A673 (cell line): ENCODE data around the gene GRAMD1A. TPM values are rescaled to one million over a fixed set of nuclear protein-coding genes. Genes with fewer than 3 reads are reported as not detected.

Source experiments
- BruUV-seq: library from RNA; stranded (reverse); fragments of 400-500 nt; replicated peaks from 2 replicates; lab custom pipeline; 2021; lab: Mats Ljungman, UMichigan
- CTCF ChIA-PET: fragments of 300-600 bp; sonication (Branson Sonifier 250); formaldehyde crosslinking; loops from one replicate; lab custom pipeline; 2022; ENCODE audit warnings: antibody characterized with exemption; lab: Charles Lee
- POLR2A ChIA-PET: fragments of 300-600 bp; sonication (Branson Sonifier 250); formaldehyde crosslinking; loops from one replicate; lab custom pipeline; 2022; ENCODE audit warnings: antibody characterized with exemption; ENCODE audit not compliant: low non-redundant PET; lab: Charles Lee
- DNase-seq: peaks from one replicate; pipeline ENCODE4 v3.0.0-alpha.2; 2015; ENCODE audit warnings: low spot score
- H3K27ac ChIP-seq: fragments of 200-600 bp; sonication (generic); 2 replicates; pipeline ENCODE4 v1.5.1; 2016; ENCODE audit warnings: mixed run types, low read depth, mild to moderate bottlenecking, mixed read lengths, antibody characterized with exemption, low read length; ENCODE audit not compliant: poor library complexity, severe bottlenecking
- H3K27me3 ChIP-seq: fragments of 200-600 bp; sonication (generic); replicated peaks from 2 replicates; pipeline ENCODE4 v1.6.1; 2017; ENCODE audit warnings: mixed run types, low read depth, mild to moderate bottlenecking, mixed read lengths, antibody characterized with exemption, low read length; ENCODE audit not compliant: insufficient read depth, poor library complexity
- H3K36me3 ChIP-seq: fragments of 200-600 bp; sonication (generic); 2 replicates; pipeline ENCODE4 v1.6.1; 2016; ENCODE audit warnings: mixed run types, mild to moderate bottlenecking, mixed read lengths, antibody characterized with exemption, low read length; ENCODE audit not compliant: insufficient read depth, poor library complexity, severe bottlenecking
- H3K4me1 ChIP-seq: fragments of 200-600 bp; sonication (generic); 2 replicates; pipeline ENCODE4 v1.6.1; 2017; ENCODE audit warnings: mixed run types, mild to moderate bottlenecking, mixed read lengths, antibody characterized with exemption, low read length; ENCODE audit not compliant: insufficient read depth, poor library complexity, severe bottlenecking
- H3K4me3 ChIP-seq: fragments of 200-600 bp; sonication (generic); 2 replicates; pipeline ENCODE4 v1.5.1; 2016; ENCODE audit warnings: low read depth, mixed run types, mild to moderate bottlenecking, mixed read lengths, low read length; ENCODE audit not compliant: poor library complexity, severe bottlenecking
- H3K9me3 ChIP-seq: fragments of 200-600 bp; sonication (generic); 2 replicates; pipeline ENCODE4 v1.6.1; 2016; ENCODE audit warnings: mixed run types, low read depth, mild to moderate bottlenecking, mixed read lengths, antibody characterized with exemption, low read length; ENCODE audit not compliant: poor library complexity, severe bottlenecking
- EZH2 ChIP-seq: fragments of 200-600 bp; sonication (generic); IDR thresholded peaks from 2 replicates; pipeline ENCODE4 v1.6.1; 2017; ENCODE audit warnings: borderline replicate concordance, low read depth, mild to moderate bottlenecking, mixed read lengths, antibody characterized with exemption, low read length; ENCODE audit not compliant: poor library complexity, severe bottlenecking
- intact Hi-C: fragments of 100-400 bp; cut with micrococcal nuclease; formaldehyde crosslinking; loops from one replicate; pipeline ENCODE4 v1.10.0; 2022; ENCODE audit not compliant: unreplicated experiment
- total RNA-seq: library from RNA; stranded (reverse); gene quantifications from 2 replicates; pipeline ENCODE4 v1.2.3, GENCODE V29; 2021
- TF ChIP-seq, protein P1 (sequence below): fragments of 300-800, 200-600 bp; sonication (generic); conservative IDR thresholded peaks from 2 replicates; pipeline ENCODE4 v1.5.1; 2017; ENCODE audit warnings: low read depth, mild to moderate bottlenecking, antibody characterized with exemption, low read length, moderate library complexity, mixed read lengths

Gene GRAMD1A
- total RNA-seq, 1 experiment from 2014 or later: 87.3 TPM

DNA sequence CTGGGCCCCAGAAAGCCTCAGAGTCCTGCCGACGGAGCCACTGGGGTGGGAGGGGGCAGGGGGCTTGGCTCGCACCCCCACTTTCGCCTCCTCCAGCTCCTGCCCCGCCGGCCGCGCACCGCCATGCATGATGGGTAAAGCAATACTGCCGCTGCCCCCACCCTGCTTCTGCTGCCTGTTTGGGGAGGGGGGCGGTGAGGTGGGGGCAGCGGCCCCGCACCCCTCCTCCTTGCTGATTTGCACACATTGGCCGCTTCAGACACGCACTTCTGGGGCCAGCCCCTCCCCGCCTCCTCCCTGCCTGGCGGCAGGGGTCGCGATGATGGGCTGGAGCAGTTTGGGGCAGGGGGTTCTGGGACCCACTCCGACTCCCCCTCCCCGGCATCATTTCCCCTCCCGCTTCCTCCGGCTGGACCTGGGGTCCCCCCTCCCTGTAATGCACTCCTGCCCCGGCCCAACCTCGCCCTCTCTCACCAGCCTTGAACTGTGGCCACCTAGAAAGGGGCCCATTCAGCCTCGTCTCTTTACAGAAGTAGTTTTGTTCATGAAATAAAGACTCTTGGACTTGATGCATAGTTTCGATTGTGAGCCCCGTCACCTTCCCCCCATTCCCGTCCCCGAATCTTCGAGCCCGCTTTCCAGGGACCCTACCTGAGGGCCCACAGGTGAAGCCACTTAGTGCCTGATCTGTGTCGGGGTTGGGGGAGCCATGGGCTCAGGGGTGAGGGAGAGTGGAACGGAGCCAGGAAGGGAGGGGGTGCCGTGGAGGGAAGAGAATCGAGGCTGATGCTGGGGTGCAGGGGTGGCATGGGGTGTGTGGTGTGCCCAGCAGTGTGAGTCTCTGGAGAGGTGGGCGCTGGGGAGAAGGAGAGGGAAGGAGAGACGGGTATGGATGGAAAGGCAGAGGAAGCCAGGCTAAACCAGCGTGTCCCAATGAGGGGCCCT is 40.0 kb downstream of the GRAMD1A start:
- POLR2A ChIA-PET: no interaction called here
- intact Hi-C loops: no loop called here

GRCh38 chr19:35040826-35041547 is 40.9 kb downstream of the GRAMD1A start:
- ChIA-PET CTCF (no interaction called here), POLR2A (no interaction called here)
- no peaks in the 10 kb centered on the region for H3K27me3 ChIP-seq
- H3K4me3 ChIP-seq: no peak overlapping the region
- no peak for DNase-seq
- H3K27ac ChIP-seq: no peak overlapping the region
- no peaks in the 10 kb centered on the region for H3K9me3 ChIP-seq
- no TSS peak for BruUV-seq
- TF ChIP-seq, protein P1, sequence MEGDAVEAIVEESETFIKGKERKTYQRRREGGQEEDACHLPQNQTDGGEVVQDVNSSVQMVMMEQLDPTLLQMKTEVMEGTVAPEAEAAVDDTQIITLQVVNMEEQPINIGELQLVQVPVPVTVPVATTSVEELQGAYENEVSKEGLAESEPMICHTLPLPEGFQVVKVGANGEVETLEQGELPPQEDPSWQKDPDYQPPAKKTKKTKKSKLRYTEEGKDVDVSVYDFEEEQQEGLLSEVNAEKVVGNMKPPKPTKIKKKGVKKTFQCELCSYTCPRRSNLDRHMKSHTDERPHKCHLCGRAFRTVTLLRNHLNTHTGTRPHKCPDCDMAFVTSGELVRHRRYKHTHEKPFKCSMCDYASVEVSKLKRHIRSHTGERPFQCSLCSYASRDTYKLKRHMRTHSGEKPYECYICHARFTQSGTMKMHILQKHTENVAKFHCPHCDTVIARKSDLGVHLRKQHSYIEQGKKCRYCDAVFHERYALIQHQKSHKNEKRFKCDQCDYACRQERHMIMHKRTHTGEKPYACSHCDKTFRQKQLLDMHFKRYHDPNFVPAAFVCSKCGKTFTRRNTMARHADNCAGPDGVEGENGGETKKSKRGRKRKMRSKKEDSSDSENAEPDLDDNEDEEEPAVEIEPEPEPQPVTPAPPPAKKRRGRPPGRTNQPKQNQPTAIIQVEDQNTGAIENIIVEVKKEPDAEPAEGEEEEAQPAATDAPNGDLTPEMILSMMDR: no peak
- no peak for TF ChIP-seq EZH2
- intact Hi-C loops: no loop called here
- no peaks in the 10 kb centered on the region for H3K4me1 ChIP-seq
- no peaks in the 10 kb centered on the region for H3K36me3 ChIP-seq

More for the DNA sequence above, 40.0 kb downstream of the GRAMD1A start:
- no peaks in the 10 kb centered on the region for H3K27me3 ChIP-seq
- H3K27ac ChIP-seq: no peak overlapping the region
- no peaks in the 10 kb centered on the region for H3K36me3 ChIP-seq
- H3K4me3 ChIP-seq: no peak overlapping the region
- CTCF ChIA-PET: no interaction called here
- no peak for TF ChIP-seq EZH2
- TF ChIP-seq, protein P1: no peak
- no TSS peak for BruUV-seq
- no peaks in the 10 kb centered on the region for H3K4me1 ChIP-seq
- H3K9me3 ChIP-seq: no peaks in the 10 kb centered on the region
- no peak for DNase-seq

GRCh38 chr19:35041548-35042055 is 41.5 kb downstream of the GRAMD1A start, which contains the start of gene HPN:
TSS of gene HPN (plus strand) at chr19:35041721. CDS start at chr19:35042507, 786 bp downstream.
- H3K9me3 ChIP-seq: no peaks in the 10 kb centered on the region
- BruUV-seq: no TSS peak
- no peaks in the 10 kb centered on the region for H3K36me3 ChIP-seq
- no peaks in the 10 kb centered on the region for H3K27me3 ChIP-seq
- ChIA-PET CTCF (no interaction called here), POLR2A (no interaction called here)
- no peaks in the 10 kb centered on the region for H3K4me1 ChIP-seq
- no peak within 1 kb of the TSS for H3K27ac ChIP-seq
- no peak for DNase-seq
- H3K4me3 ChIP-seq: no peak within 1 kb of the TSS
- intact Hi-C loops: no loop called here
- TF ChIP-seq, protein P1: no peak
- no peak for TF ChIP-seq EZH2
